Endothelial cell (in vitro differentiated cells): Measurements from ENCODE around the gene NLGN1. TPM values are rescaled to one million over a fixed set of nuclear protein-coding genes. Genes with fewer than 3 reads are reported as not detected.

Experiments
- DNase-seq: peaks from one replicate; pipeline ENCODE4 v3.0.0; 2021; ENCODE audit warnings: low spot score
- H3K27ac Mint-ChIP-seq: one replicate; pipeline ENCODE4 v1.8.0; 2021; ENCODE audit warnings: mixed read lengths, inconsistent platforms; ENCODE audit not compliant: unreplicated experiment
- H3K27me3 Mint-ChIP-seq: one replicate; pipeline ENCODE4 v1.8.0; 2021; ENCODE audit warnings: mild to moderate bottlenecking, moderate library complexity, mixed read lengths, inconsistent platforms; ENCODE audit not compliant: unreplicated experiment
- H3K36me3 Mint-ChIP-seq: one replicate; pipeline ENCODE4 v1.8.0; 2021; ENCODE audit warnings: mild to moderate bottlenecking, low read depth, mixed read lengths, inconsistent platforms; ENCODE audit not compliant: unreplicated experiment
- H3K4me1 Mint-ChIP-seq: one replicate; pipeline ENCODE4 v1.8.0; 2021; ENCODE audit warnings: mild to moderate bottlenecking, mixed read lengths, inconsistent platforms; ENCODE audit not compliant: unreplicated experiment
- H3K4me3 Mint-ChIP-seq: one replicate; pipeline ENCODE4 v1.8.0; 2021; ENCODE audit warnings: mild to moderate bottlenecking, mixed read lengths, inconsistent platforms; ENCODE audit not compliant: unreplicated experiment
- H3K9me3 Mint-ChIP-seq: one replicate; pipeline ENCODE4 v1.8.0; 2021; ENCODE audit warnings: mixed read lengths, inconsistent platforms; ENCODE audit not compliant: unreplicated experiment
- CTCF ChIP-seq: fragments of 200-600 bp; sonication (generic); IDR thresholded peaks from one replicate; pipeline ENCODE4 v1.5.0; 2021; ENCODE audit warnings: antibody characterized with exemption; ENCODE audit not compliant: unreplicated experiment
- total RNA-seq: library from RNA; stranded (reverse); fragmentation: NEBNext Ultra II Directional; extraction: Animal tissue kit (Norgen Biotek cat#: 25700); gene quantifications from one replicate; pipeline ENCODE4 v1.2.1, GENCODE V29; 2021; ENCODE audit not compliant: unreplicated experiment

NLGN1 gene
- total RNA-seq, 1 donor from 2014 or later: 27.6 TPM

- H3K27me3 Mint-ChIP-seq: no peaks in the 10 kb centered on the region
- DNase-seq: no peak
- no peaks in the 10 kb centered on the region for H3K36me3 Mint-ChIP-seq
These were observed 6.6 kb downstream of the NLGN1 start for GRCh38 chr3:173404156-173404555.

GRCh38 chr3:173410436-173410835 lies 12.9 kb downstream of the NLGN1 start:
- Mint-ChIP-seq H3K9me3 (no peaks in the 10 kb centered on the region), H3K27ac (no peak overlapping the region), H3K4me1 (peaks cover 10% of the 10 kb centered on the region), H3K36me3 (no peaks in the 10 kb centered on the region), H3K27me3 (no peaks in the 10 kb centered on the region), H3K4me3 (no peak overlapping the region)
- no peak for DNase-seq
- no peak for TF ChIP-seq CTCF

More at GRCh38 chr3:173404156-173404555, 6.6 kb downstream of the NLGN1 start:
- no peak overlapping the region for H3K27ac Mint-ChIP-seq
- no peak overlapping the region for H3K4me3 Mint-ChIP-seq
- no peaks in the 10 kb centered on the region for H3K9me3 Mint-ChIP-seq
- no peak for TF ChIP-seq CTCF
- peaks cover 39% of the 10 kb centered on the region for H3K4me1 Mint-ChIP-seq

GRCh38 chr3:173410849-173411248 lies 13.3 kb downstream of the NLGN1 start:
- Mint-ChIP-seq H3K4me3 (no peak overlapping the region), H3K27me3 (no peaks in the 10 kb centered on the region), H3K36me3 (no peaks in the 10 kb centered on the region), H3K9me3 (no peaks in the 10 kb centered on the region), H3K27ac (no peak overlapping the region), H3K4me1 (peaks cover 10% of the 10 kb centered on the region)
- TF ChIP-seq CTCF: no peak
- DNase-seq: no peak

DNA sequence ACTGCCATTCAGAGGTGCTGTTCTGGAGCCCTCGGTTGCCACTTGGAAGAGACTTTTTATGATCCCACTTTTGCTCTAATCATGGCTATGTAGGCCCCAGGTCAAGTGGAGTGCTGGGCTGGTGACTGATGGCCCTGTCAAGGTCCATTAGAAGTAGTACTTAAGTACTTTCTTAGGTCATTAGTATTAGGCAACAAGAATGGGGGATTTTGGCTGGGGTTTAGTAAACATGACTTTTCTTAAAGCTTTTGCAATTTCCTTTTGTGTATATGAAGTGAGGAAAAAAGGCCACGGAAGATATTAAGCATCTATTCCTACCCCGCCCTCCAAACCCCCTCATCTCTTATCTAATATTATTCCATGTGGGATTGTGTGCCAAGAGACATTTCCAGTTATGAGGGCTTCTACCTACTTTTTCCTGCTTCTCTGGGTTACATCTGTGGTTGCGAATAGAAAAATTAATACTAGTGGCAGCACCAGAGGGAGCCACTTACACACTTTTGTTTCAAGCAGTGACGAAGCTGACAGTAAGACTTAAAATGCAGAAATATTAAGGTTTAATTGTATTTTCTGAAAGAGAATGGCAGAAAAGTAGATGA lies 13.9 kb downstream of the NLGN1 start:
- no peaks in the 10 kb centered on the region for H3K9me3 Mint-ChIP-seq
- H3K4me3 Mint-ChIP-seq: no peak overlapping the region
- H3K27me3 Mint-ChIP-seq: no peaks in the 10 kb centered on the region
- H3K36me3 Mint-ChIP-seq: no peaks in the 10 kb centered on the region
- no peak overlapping the region for H3K27ac Mint-ChIP-seq
- peak; percentile 23 for DNase-seq
- TF ChIP-seq CTCF: peak; percentile 22
- H3K4me1 Mint-ChIP-seq: peaks cover 10% of the 10 kb centered on the region

DNA sequence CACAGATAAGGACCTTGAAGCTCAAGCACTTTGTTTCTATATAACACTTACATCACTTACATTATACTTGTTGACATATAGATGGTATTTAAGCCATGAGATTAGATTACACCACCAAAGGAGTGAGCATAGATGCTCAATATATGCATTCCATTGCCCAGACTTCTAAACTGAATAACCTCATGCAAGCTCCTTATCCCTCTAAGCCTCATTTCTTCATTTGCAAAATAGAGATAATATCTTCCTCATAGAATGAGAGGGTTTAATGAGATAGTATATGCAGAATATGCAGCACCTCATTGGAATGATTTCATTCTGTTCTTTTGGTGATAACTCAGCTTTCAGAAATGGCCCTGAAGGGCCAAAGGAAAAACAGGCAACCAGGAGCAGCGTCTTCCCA lies 18.5 kb downstream of the NLGN1 start:
- no peaks in the 10 kb centered on the region for H3K36me3 Mint-ChIP-seq
- peaks cover 6% of the 10 kb centered on the region for H3K4me1 Mint-ChIP-seq
- no peak overlapping the region for H3K27ac Mint-ChIP-seq
- H3K9me3 Mint-ChIP-seq: no peaks in the 10 kb centered on the region
- no peak for DNase-seq
- H3K4me3 Mint-ChIP-seq: no peak overlapping the region
- H3K27me3 Mint-ChIP-seq: no peaks in the 10 kb centered on the region
- no peak for TF ChIP-seq CTCF
